Measurements from ENCODE around the gene COTL1. TPM values are rescaled to one million over a fixed set of nuclear protein-coding genes. Genes with fewer than 3 reads are reported as not detected.

The COTL1 gene
- total RNA-seq, result 487 and 525 TPM in 2 replicates

- H3K4me3 Mint-ChIP-seq, result peak within 1 kb of the TSS; percentile 94
- no peaks in the 10 kb centered on the region for H3K9me3 Mint-ChIP-seq
- CTCF ChIA-PET, result interaction anchor here (0.7 to 3.4 kb wide), 6 partner anchors 10 to 121 kb away, joined by 3 to 9 read pairs (median 3); no protein-coding TSS in a partner anchor
- H3K4me1 Mint-ChIP-seq, result peaks cover 77% of the 10 kb centered on the region
- peak within 1 kb of the TSS; percentile 84 for H3K27ac Mint-ChIP-seq
- ATAC-seq (ENCODE audit: low read depth) (peak; percentile 87), DNase-seq (peak; percentile 86)
- H3K36me3 Mint-ChIP-seq (ENCODE audit: low read depth), result peaks cover 40% of the 10 kb centered on the region
- POLR2A ChIA-PET, result interaction anchor here (0.7 to 10.7 kb wide), 11 partner anchors 11 to 128 kb away, joined by 4 to 333 read pairs (median 7); no protein-coding TSS in a partner anchor
- TF ChIP-seq, protein P1, sequence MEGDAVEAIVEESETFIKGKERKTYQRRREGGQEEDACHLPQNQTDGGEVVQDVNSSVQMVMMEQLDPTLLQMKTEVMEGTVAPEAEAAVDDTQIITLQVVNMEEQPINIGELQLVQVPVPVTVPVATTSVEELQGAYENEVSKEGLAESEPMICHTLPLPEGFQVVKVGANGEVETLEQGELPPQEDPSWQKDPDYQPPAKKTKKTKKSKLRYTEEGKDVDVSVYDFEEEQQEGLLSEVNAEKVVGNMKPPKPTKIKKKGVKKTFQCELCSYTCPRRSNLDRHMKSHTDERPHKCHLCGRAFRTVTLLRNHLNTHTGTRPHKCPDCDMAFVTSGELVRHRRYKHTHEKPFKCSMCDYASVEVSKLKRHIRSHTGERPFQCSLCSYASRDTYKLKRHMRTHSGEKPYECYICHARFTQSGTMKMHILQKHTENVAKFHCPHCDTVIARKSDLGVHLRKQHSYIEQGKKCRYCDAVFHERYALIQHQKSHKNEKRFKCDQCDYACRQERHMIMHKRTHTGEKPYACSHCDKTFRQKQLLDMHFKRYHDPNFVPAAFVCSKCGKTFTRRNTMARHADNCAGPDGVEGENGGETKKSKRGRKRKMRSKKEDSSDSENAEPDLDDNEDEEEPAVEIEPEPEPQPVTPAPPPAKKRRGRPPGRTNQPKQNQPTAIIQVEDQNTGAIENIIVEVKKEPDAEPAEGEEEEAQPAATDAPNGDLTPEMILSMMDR (IDR thresholded peaks at IDR 0.05), result no peak
- intact Hi-C loops (cut with micrococcal nuclease), result loop anchor here (1.0 to 2.0 kb wide), 4 partner anchors 19 to 107 kb away; no protein-coding TSS in a partner anchor
- no peaks in the 10 kb centered on the region for H3K27me3 Mint-ChIP-seq
These were observed at the start of gene COTL1 for GRCh38 chr16:84617791-84618580. Gene COTL1, minus strand, starts transcription at chr16:84618078. Its CDS starts 164 bp downstream, at chr16:84617914.

- Mint-ChIP-seq H3K4me1 (peaks cover 32% of the 10 kb centered on the region), H3K27me3 (no peaks in the 10 kb centered on the region), H3K9me3 (no peaks in the 10 kb centered on the region), H3K4me3 (no peak overlapping the region), H3K27ac (no peak overlapping the region), H3K36me3 (ENCODE audit: low read depth) (peaks cover 64% of the 10 kb centered on the region)
- intact Hi-C loops (cut with micrococcal nuclease), result no loop called here
- ChIA-PET POLR2A (no interaction called here), CTCF (interaction anchor here (1.3 to 3.4 kb wide), 2 partner anchors 28 to 60 kb away, joined by 3 to 19 read pairs; no protein-coding TSS in a partner anchor)
- no peak for DNase-seq
- TF ChIP-seq, protein P1 (IDR thresholded peaks at IDR 0.05), result no peak
- ATAC-seq (ENCODE audit: low read depth), result no peak
These were observed 48.0 kb upstream of the COTL1 start for GRCh38 chr16:84665843-84666242.

- ATAC-seq (ENCODE audit: low read depth), result no peak
These were observed 47.5 kb upstream of the COTL1 start for GRCh38 chr16:84665359-84665758.

DNA sequence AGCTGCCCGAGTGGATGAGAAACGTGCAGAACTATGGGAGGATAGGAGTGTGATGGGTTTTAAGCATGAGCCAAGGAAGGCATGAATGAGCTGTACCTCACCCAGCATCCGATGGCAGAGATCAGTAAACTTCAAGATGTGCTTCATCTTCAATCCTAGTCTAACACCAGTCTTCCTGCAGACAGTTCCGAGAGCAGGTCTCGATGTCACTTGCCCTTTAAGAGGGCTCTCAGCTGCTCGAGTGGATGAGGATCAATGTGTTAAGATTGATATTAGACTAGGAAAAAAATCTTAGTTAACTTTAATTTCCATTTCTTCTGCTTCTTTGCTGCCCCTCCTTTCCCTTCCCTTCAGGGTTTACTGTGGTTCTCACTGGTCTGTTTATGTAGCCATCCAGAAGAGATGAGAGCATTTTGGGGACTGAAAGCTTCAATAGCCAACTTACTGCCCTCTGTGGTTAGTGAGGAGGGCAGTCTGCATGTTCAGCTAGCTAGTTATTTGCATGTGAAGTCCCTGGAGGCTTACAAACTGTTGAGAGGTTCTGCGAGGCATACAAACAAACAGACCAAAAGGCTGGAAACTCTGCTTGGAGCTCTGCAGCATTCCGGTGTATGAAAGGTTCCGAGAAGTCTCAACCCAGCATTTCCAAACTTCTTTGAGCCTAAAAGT is 45.7 kb upstream of the COTL1 start:
- peaks cover 85% of the 10 kb centered on the region for H3K36me3 Mint-ChIP-seq (ENCODE audit: low read depth)
- CTCF ChIA-PET, result interaction anchor here (0.9 to 4.5 kb wide), 3 partner anchors 9 to 157 kb away, joined by 3 to 33 read pairs (median 19); no protein-coding TSS in a partner anchor
- no peaks in the 10 kb centered on the region for H3K9me3 Mint-ChIP-seq
- peak; percentile 87 for ATAC-seq (ENCODE audit: low read depth)
- H3K4me3 Mint-ChIP-seq, result peak overlapping the region; percentile 54
- POLR2A ChIA-PET, result interaction anchor here (1.1 to 2.4 kb wide), 4 partner anchors 13 to 37 kb away, joined by 3 to 9 read pairs (median 4); partner anchors contain the start of gene KLHL36
- no peak for DNase-seq
- peak overlapping the region; percentile 47 for H3K27ac Mint-ChIP-seq
- TF ChIP-seq, protein P1 (IDR thresholded peaks at IDR 0.05), result no peak
- no peaks in the 10 kb centered on the region for H3K27me3 Mint-ChIP-seq
- intact Hi-C loops (cut with micrococcal nuclease), result no loop called here
- peaks cover 32% of the 10 kb centered on the region for H3K4me1 Mint-ChIP-seq

More at GRCh38 chr16:84665359-84665758, 47.5 kb upstream of the COTL1 start:
- CTCF ChIA-PET, result interaction anchor here (1.3 to 3.4 kb wide), 2 partner anchors 28 to 61 kb away, joined by 3 to 19 read pairs; no protein-coding TSS in a partner anchor
- Mint-ChIP-seq H3K4me3 (no peak overlapping the region), H3K27ac (no peak overlapping the region), H3K9me3 (no peaks in the 10 kb centered on the region), H3K4me1 (peaks cover 32% of the 10 kb centered on the region), H3K27me3 (no peaks in the 10 kb centered on the region), H3K36me3 (ENCODE audit: low read depth) (peaks cover 69% of the 10 kb centered on the region)
- no peak for DNase-seq
- intact Hi-C loops (cut with micrococcal nuclease), result no loop called here
- POLR2A ChIA-PET, result interaction anchor here (0.8 kb wide), 1 partner anchor 17 kb away, joined by 4 read pairs; the partner anchor contains the start of gene KLHL36
- TF ChIP-seq, protein P1 (IDR thresholded peaks at IDR 0.05), result no peak
